Erythroblast (primary cell): ENCODE results near the gene FRMD4A.

ENCODE experiments used
- GATA1 ChIP-seq: IDR thresholded peaks from 2 replicates; pipeline ENCODE4 v1.6.1; 2011; ENCODE audit warnings: low read depth, mild to moderate bottlenecking, control low read depth, low read length, moderate library complexity
- POLR2A ChIP-seq: IDR thresholded peaks from 2 replicates; pipeline ENCODE4 v1.6.1; 2011; ENCODE audit warnings: mild to moderate bottlenecking, low read length

DNA sequence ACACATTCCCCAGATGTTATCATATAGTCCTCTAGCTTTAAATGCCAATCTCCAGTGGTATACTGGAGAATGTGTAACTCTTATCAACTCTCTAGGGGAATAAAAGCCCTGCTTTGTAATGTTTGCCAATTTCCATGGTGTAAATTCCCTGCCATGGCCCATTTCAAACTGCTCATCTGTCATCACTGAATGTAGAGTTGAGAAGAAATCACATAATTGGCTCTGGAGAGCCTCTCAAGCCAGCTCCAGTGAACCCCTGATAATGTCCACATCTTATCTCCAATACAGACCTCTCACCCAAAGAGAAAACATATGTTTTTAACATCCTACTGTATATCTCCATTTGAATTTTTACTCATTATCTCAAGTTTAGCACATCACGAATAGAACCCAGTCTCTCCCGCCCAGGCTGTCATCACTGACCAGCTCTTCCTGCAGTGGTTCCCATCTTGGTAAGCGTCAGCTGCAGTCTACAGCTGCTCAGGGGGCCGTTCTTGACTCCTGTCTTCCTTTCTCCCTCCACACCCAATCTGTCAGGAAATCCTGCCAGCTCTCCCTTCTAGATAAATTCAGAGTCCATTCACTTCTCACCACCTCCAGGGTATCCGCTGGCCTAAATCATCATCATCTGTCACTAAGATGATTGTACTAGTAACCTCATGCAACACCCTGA lies 332.4 kb downstream of the FRMD4A start:
- TF ChIP-seq POLR2A (no peak), GATA1 (no peak)
